ENCODE results near the gene RIBC1.
"Not testable (repeated sequence)": the region's sequence is repeated elsewhere in the genome, so short reads cannot be mapped to it uniquely, and the experiment has no call there.

RIBC1 gene

GRCh38 chrX:53437206-53437605, 14.5 kb downstream of the RIBC1 start:
- no peak for DNase-seq

GRCh38 chrX:53438174-53438831, 15.6 kb downstream of the RIBC1 start:
- no peak for DNase-seq

DNA sequence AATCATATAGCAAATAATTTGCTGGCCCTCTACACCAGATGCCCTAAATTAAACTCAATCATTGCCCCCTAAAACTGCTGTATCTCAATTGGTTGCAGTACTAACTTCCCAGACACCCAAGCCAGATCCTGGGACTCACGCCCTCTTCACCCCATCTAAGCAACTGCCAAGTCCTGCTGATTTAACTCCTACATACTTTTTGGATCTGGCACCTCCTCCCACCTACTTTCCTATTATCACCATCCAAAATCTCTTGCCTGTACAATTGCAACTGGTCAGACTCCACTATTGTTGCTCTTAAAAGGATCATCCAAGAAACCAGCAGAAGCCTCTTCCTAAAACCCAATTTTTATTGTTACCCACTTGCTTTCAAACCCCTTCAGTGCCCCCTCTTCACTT, 16.2 kb downstream of the RIBC1 start:
- DNase-seq: no peak

DNA sequence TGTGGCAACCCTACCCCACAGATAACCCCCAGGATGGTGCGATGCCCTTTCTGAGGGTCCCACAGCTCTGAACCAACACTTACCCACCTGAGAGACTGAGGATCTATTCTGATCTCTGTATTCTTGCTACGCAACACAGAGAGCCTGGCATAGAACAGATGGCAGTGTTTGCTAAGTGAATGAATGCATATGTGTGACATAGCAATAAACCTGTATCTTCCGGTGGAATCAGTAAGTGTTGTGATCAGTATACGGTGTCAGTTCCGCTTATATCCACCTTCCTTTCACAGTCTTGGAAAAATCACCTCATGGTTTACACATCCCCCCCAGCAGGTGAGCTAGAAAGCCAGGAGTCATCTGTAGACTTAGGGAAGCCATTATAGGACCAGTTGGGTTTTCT, 17.4 kb downstream of the RIBC1 start:
- peak; percentile 17 for DNase-seq

GRCh38 chrX:53440621-53441517, 18.2 kb downstream of the RIBC1 start:
- peak; percentile 17 for DNase-seq

DNA sequence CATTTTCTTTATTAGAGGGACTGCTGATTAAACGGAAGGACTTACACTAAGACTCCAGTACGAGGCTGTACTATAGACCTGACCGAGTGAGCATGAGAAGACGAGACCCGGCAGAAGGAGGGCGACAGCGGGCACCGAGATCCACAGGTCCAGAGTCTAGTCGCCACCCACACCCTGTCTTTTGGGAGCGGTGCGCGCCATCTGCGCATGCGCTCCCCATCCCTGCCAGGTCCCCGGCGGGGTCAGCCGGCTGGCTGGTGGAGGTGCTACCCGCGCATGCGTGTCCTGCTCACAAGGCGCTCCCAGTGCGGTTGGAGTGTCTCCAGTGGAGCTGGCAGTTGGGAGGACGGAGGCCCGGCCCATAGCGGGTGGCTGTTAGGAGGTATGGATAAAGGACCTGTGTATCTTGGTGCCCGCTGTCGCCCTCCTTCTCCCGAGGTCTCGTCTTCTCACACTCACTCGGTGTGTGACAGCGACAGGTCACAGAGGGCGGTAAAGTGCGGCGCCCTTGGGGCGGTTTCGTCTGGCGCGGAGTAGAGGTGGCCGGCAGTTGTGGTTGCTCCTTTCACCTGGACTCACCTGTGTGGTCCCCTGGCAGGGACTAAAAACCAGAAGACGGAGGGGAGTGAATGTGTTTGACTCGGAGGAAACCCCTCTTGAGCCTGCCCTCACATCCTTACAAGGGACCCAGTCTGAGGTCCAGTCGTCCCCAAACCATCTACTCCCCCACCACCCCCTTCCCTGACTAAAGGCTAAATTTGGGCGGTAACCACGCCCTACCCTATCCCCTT, 19.1 kb downstream of the RIBC1 start:
- peak; percentile 84 for DNase-seq

- no peak for DNase-seq
Observed at GRCh38 chrX:53442322-53442631, 19.6 kb downstream of the RIBC1 start.

DNA sequence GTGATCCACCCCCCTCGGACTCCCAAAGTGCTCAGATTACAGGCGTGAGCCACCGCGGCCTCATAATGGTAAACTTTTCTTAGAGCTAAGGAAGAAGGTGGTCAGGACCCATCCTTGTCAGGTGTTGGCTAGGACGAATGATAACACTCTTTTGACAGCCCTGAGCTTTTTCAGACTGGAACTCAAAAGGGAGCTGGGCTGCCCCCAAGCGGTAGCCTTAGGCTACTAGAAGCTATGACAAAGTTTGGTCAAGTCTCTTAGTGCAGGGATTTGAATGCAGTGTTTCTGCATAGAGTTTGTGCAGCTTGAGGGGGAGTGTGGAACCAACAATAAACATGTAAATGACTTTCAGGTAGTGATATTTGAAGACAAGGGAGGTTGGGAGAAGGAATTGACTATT, 23.3 kb downstream of the RIBC1 start:
- DNase-seq: no peak

GRCh38 chrX:53447441-53447840, 24.8 kb downstream of the RIBC1 start:
- no peak for DNase-seq

DNA sequence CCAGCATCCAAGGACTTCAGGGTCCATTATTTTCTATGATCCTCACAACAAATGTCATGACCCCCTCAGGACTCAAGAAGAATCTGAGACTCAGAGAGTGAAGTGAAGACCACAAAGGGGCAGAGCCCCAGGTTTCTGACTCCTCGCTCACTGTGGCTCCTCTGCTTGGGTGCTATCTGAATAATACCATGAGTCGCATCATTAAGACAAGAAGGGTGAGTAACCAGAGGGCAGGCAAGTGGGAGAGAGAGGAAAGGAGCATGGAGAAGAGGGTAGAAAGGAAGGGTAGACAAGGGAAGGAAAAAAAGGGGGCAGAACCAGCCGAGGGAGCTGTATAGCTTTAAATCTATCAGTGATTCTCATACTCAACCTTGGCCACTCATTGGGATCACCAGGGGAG, 27.0 kb downstream of the RIBC1 start:
- no peak for DNase-seq

- no peak for DNase-seq
Observed at GRCh38 chrX:53452812-53453211, 30.1 kb downstream of the RIBC1 start.

DNA sequence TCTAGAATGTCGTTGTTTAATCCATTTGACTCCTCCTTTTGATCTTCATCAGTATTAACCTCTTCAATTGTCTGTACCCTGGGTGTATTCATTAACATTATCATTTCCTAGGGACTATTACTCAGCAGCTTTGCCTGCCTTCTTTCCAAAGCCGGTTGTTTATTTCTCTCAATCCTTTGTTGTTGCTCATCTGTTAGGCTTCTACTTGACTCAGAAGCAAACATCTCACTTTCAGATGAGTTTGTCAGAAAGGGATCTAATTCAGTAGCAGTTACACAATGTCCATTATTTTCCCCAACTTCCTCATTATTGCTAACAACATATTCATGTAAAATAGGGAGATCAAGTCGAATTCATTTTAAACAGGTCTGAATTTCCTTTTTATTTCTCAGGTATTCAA, 33.6 kb downstream of the RIBC1 start:
- DNase-seq: no peak

GRCh38 chrX:53458082-53458481, 35.4 kb downstream of the RIBC1 start:
- no peak for DNase-seq

DNA sequence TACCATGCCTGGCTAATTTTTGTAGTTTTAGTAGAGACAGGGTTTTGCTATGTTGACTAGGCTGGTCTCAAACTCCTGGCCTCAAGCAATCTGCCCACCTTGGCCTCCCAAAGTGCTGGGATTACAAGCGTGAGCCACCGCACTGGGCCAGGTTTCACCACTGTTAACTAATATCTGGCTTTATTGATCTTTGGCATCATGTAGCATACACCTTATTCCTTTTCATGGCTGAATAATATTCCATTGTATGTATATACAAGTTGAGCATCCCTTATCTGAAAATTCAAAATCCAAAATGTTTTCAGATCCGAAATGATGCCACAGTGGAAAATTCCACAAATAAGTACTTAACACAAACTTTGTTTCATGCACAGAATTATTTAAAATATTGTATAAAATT, 46.0 kb downstream of the RIBC1 start:
- not testable (repeated sequence) for DNase-seq

DNA sequence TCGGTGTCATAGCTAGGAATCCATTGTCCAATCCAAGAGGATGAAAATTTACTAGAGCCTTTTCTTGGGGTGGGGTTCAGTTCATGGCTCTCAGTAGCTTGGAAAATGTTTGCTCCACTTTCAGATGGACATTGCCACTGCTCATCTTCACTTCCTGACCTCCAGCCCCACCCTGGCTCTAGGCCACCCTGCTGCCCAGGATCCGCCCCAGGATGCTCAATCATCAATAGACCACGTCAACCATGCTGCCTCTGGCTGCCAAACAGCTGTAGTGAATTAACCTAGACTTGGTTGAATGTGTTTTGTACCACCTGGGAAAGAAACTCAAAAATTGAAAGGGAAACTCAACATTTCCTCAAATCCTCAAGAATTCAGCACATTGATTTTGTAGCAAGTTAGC, 48.7 kb downstream of the RIBC1 start:
- DNase-seq: no peak

DNA sequence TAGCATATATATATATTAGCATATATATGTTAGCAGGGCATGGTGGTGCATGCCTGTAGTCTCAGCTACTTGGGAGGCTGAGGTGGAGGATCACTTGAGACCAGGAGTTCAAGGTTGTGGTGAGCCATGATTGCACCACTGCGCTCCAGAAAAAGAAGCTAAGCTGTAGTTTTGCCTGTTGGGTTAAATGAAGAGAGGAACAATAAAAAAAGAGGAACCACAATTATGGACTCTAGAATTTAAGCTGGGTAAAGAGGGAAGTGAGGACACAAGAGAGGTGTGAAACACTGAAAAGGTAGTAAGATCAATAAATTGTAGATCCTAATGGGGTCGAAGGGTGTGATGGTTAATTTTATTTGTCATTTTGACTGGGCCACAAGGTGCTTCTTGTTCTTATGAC, 52.0 kb downstream of the RIBC1 start:
- no peak for DNase-seq

GRCh38 chrX:53476371-53476770, 53.7 kb downstream of the RIBC1 start:
- DNase-seq: no peak

DNA sequence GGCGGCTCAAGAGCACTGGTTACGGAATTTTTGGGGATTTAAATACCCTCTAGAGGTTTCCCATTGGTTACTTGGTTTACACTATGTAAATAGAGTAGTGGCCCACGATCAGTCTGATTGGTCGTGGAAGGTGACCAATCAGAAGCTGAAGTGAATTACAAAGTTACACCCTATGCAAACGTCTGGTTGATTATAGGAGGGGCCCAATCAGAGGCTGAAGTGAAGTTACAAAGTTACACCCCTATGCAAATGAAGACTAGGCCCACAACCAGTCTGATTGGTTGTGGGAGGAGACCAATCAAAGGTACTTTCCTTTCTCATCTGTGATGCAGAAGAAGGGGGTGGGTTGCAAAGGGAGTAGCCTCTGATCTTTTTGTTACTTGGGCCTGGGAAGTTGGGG, 56.6 kb downstream of the RIBC1 start:
- no peak for DNase-seq

Measured in NCI-H1105 treated with DMSO at 0.1 percent for 48 hours (cell line).